GM12864 (cell line): ENCODE measurements around the gene SEC24D.
A peak's percentile ranks its signal among the peaks of the same experiment; 100 is the strongest.

Experiments used
- DNase-seq: peaks from one replicate; pipeline ENCODE4 v3.0.0-alpha.2; 2011; ENCODE audit warnings: low read depth
- H3K4me3 ChIP-seq: 2 replicates; pipeline ENCODE4 v1.5.1; 2011; ENCODE audit warnings: mild to moderate bottlenecking, low read depth, low read length, control low read depth
- TF ChIP-seq, protein P1 (sequence below): IDR thresholded peaks from 2 replicates; pipeline ENCODE4 v1.5.1; 2011; ENCODE audit warnings: low read depth, mild to moderate bottlenecking, moderate library complexity, low read length, control low read depth, inconsistent platforms; ENCODE audit errors: missing control alignments

Gene SEC24D

DNA sequence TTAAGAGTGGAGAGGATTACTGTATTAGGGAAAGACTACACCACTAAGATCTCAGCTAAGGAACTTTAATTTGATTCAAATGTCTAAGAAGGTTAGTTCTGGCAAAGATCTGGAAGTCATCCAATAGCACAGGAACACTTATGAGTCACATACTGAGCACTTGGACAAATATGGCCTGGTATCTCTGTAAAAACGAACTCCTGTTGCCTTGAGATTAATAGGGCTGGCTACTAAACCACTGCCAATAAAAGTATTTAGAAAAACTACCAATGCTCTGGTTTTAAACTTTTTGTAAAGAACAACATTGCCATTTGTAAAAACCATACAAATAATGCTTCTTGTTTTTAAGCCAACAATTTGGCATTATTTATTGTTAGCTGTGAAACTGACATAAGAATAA lies 70.5 kb downstream of the SEC24D start:
- TF ChIP-seq, protein P1, sequence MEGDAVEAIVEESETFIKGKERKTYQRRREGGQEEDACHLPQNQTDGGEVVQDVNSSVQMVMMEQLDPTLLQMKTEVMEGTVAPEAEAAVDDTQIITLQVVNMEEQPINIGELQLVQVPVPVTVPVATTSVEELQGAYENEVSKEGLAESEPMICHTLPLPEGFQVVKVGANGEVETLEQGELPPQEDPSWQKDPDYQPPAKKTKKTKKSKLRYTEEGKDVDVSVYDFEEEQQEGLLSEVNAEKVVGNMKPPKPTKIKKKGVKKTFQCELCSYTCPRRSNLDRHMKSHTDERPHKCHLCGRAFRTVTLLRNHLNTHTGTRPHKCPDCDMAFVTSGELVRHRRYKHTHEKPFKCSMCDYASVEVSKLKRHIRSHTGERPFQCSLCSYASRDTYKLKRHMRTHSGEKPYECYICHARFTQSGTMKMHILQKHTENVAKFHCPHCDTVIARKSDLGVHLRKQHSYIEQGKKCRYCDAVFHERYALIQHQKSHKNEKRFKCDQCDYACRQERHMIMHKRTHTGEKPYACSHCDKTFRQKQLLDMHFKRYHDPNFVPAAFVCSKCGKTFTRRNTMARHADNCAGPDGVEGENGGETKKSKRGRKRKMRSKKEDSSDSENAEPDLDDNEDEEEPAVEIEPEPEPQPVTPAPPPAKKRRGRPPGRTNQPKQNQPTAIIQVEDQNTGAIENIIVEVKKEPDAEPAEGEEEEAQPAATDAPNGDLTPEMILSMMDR, result no peak
- DNase-seq, result no peak
- H3K4me3 ChIP-seq, result no peak overlapping the region

DNA sequence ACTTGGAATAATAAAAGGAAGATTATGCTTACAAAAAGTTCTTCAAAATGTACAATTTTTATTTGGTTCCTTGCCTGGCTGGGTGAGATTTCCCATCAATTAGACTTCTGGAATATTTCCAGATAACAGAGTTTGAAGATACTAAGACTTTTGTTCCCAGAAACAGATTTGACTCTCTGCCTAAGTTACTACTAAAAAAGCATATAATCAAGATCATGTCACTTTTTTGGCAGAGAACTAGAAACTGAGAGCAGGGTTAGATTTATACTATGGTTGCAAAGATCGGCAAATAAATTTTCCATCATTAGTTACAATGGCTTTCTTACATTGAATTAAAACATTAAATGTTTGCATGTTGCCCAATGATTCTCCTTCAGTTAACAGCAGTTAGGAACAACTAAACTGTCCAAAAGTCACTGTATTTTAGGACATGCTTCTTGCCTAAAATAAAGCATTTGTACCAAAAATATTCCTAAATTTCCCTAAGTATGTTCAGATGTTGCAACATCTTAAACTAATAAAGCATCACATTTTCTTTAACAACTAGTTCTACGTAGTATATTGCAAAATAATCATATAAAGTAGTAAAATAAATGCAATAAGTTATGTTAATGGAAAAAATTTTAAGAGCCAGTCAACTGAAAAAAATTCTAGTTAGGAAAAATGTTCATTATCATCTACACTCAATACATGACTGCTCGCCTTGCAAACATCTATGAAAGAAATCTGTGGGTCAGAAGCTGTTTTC lies 73.0 kb downstream of the SEC24D start:
- DNase-seq, result no peak
- TF ChIP-seq, protein P1, result no peak
- H3K4me3 ChIP-seq, result no peak overlapping the region

DNA sequence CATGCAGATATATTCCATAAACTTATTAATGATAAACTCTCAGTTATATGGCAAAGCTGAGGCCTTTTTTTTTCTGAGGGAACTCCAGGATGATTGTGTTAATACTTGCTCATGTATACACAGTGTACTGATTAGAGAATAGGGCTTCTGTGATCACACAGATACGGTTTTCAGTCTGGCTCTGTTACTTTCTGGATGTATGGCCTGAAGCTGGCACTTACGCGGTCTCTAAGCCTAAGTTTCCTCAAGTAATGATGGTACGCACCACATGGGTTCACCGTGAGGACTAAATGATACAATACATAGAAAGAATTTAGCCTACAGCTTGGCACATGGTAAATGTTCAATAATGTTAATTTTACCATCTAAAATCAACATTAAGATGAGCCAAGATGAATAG lies 73.8 kb downstream of the SEC24D start:
- no peak overlapping the region for H3K4me3 ChIP-seq
- DNase-seq, result no peak
- TF ChIP-seq, protein P1, result no peak

DNA sequence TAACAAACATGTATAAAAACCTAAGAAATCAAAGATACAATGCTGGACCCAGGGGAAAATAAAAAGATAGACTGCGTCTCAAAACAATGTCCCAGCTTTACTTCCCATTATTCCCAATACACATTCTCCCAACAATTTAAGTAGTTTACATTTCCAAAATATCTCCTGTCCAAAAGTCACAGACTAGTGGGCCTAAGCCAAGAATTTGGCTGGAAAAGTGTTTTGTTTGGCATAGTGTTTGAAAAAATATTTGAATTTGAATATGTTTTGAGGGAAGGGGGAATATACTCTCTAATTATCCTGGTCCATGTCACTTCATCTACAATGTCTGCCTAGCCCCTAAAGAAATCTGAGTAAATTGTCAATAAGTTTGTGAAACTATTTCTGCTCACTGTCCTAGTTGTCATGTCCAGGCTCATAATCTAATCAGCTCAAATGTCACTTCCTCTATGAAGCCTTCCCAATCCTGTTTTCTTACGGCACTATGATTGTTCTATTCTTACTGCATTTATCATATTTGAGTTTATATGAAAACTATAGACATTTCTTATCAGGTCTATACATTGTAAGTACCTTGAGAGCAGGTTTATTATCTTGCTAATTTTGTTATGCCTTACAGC lies 74.4 kb downstream of the SEC24D start:
- TF ChIP-seq, protein P1, result no peak
- no peak overlapping the region for H3K4me3 ChIP-seq
- no peak for DNase-seq

DNA sequence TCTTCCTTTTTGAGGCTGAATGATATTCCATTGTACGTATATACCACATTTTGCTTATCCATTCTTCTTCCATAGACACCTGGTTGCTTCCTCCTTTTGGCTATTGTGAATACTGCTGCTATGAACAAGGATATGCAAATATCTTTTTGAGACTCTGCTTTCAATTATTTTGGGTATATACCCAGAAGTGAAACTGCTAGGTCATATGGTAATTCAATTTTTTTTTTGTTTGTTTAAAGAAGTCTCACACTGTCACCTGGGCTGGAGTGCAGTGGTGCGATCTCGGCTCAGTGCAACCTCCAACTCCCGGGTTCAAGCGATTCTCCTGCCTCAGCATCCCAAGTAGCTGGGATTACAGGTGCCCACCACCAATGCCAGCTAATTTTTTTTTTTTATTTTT lies 75.4 kb downstream of the SEC24D start:
- no peak overlapping the region for H3K4me3 ChIP-seq
- TF ChIP-seq, protein P1, result no peak
- peak; percentile 39 for DNase-seq

DNA sequence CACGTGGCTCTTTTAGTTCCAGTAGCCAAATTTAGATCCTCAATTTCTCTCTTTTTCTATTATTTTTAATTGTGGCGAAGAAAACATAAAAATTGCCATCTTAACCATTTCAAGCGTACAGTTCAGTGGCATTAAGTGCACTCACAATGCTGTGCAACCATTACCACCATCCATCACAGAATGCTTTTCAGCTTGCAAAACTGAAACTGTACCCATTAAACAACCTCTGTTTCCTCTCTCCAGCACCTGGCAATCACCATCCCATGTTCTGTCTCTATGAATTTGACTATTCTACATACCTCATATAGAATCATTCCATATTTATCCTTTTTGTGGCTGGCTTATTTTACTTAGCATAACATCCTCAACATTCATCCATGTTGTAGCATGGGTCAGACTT lies 75.8 kb downstream of the SEC24D start:
- H3K4me3 ChIP-seq, result no peak overlapping the region
- TF ChIP-seq, protein P1, result no peak
- DNase-seq, result no peak

DNA sequence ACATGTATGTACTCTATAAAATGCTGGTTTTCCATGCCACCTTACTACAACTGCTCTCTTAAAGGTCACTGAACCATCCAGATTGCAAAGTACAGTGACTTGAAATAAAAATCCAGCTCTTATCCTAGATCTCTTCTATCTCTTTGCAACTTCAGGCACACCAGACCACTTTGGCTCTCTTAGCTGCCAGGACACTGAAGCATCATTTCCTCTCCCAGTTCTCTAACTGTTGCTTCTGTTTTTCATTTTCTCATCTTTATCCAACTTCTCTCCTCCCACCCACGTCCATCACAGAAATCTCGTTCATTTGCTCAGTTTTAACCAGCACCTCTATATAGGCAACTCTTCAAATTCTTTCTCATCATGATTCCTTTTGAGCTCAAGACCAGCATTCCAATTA lies 76.4 kb downstream of the SEC24D start:
- TF ChIP-seq, protein P1, result no peak
- H3K4me3 ChIP-seq, result no peak overlapping the region
- no peak for DNase-seq
